K562 (cell line): ENCODE data around the gene FBXL13. TPM values are rescaled to one million over a fixed set of nuclear protein-coding genes. Genes with fewer than 3 reads are reported as not detected.

Experiments used
- ATAC-seq: fragments of 200-7000 bp; cut with Tn5 transposase; 3 replicates; pipeline ENCODE4 v1.9.1; 2020; ENCODE audit warnings: moderate library complexity
- BruUV-seq: library from RNA; stranded (reverse); fragments of 400-500 nt; replicated peaks from 2 replicates; lab custom pipeline; 2021; lab: Mats Ljungman, UMichigan
- CTCF ChIA-PET: fragments of 300-600 bp; formaldehyde crosslinking; extraction: SDS; loops from one replicate; lab custom pipeline; 2021; ENCODE audit warnings: low intra/inter-chr PET ratio; lab: Yijun Ruan, JAX
- POLR2A ChIA-PET: fragments of 300-600, 350-650 bp; sonication (Branson Sonifier 250); formaldehyde crosslinking; extraction: SDS; loops from one replicate; lab custom pipeline; 2021; ENCODE audit warnings: antibody characterized with exemption, inconsistent platforms; lab: Yijun Ruan, JAX
- DNase-seq, 4 experiments: peaks; one replicate each; pipeline versions ENCODE4 v3.0.0 to v3.0.0-alpha.2; 2011 to 2018; ENCODE audit warnings: low spot score in 3 of 4, mixed read lengths in 3 of 4; ENCODE audit errors: extremely low read depth in 1 of 4
- FAIRE-seq: peaks from 2 replicates; lab custom pipeline; 2011; peaks lifted over from hg19 to GRCh38; lab: Jason Lieb, UNC
- H2AFZ ChIP-seq: 2 replicates; pipeline ENCODE4 v1.6.0; 2011; ENCODE audit warnings: low read depth, low read length, control low read depth, inconsistent platforms
- H3K27ac ChIP-seq: fragments of 200-600 bp; 3 replicates; pipeline ENCODE4 v1.8.0; 2011; ENCODE audit warnings: low read depth, mild to moderate bottlenecking, control low read depth, inconsistent platforms, low read length, moderate library complexity, mixed read lengths; ENCODE audit errors: extremely low read depth
- H3K27me3 ChIP-seq, 2 experiments: fragments of 300-600 bp in 1 of 2; 2 replicates in 1 of 2; 3 replicates in 1 of 2; pipeline versions ENCODE4 v1.6.0 to v1.8.0; 2011; ENCODE audit warnings: inconsistent platforms in 2 of 2, low read length in 2 of 2, mild to moderate bottlenecking in 1 of 2, mixed read lengths in 1 of 2, moderate library complexity in 1 of 2; ENCODE audit not compliant: control insufficient read depth in 2 of 2, insufficient read depth in 2 of 2
- H3K36me3 ChIP-seq: fragments of 300-600 bp; 3 replicates; pipeline ENCODE4 v1.8.0; 2011; ENCODE audit warnings: mild to moderate bottlenecking, low read length, inconsistent platforms; ENCODE audit not compliant: control insufficient read depth, insufficient read depth
- H3K4me1 ChIP-seq, 2 experiments: fragments of 200-600 bp in 1 of 2; replicated peaks in 1 of 2; 2 replicates in 1 of 2; 3 replicates in 1 of 2; pipeline versions ENCODE4 v1.5.1 to v1.8.0; 2011; ENCODE audit warnings: inconsistent platforms in 2 of 2, low read length in 2 of 2, mild to moderate bottlenecking in 1 of 2, mixed read lengths in 1 of 2, moderate library complexity in 1 of 2; ENCODE audit not compliant: control insufficient read depth in 2 of 2, insufficient read depth in 2 of 2
- H3K4me2 ChIP-seq: 2 replicates; pipeline ENCODE4 v1.6.1; 2011; ENCODE audit warnings: low read length, control low read depth, inconsistent platforms, mixed read lengths; ENCODE audit not compliant: insufficient read depth
- H3K4me3 ChIP-seq: fragments of 200-600 bp; sonication (generic), shearing (Covaris generic); 2 replicates; pipeline ENCODE4 v1.5.1; 2016; ENCODE audit warnings: control low read depth, inconsistent platforms
- H3K79me2 ChIP-seq: fragments of 200-600 bp; 3 replicates; pipeline ENCODE4 v1.8.0; 2011; ENCODE audit warnings: low read length, inconsistent platforms; ENCODE audit not compliant: control insufficient read depth, insufficient read depth
- H3K9ac ChIP-seq, 2 experiments: 2 replicates each; pipeline versions ENCODE4 v1.6.0 to v1.6.1; 2011; ENCODE audit warnings: low read depth in 2 of 2, low read length in 2 of 2, control low read depth in 1 of 2, inconsistent platforms in 1 of 2, mild to moderate bottlenecking in 1 of 2, mixed read lengths in 1 of 2; ENCODE audit not compliant: insufficient read depth in 1 of 2
- H3K9me1 ChIP-seq: one replicate; pipeline ENCODE4 v1.6.0; 2011; ENCODE audit warnings: inconsistent platforms, mild to moderate bottlenecking, low read length, moderate library complexity; ENCODE audit not compliant: control insufficient read depth, insufficient read depth
- H3K9me3 ChIP-seq: replicated peaks from 2 replicates; pipeline ENCODE4 v1.5.1; 2011; ENCODE audit warnings: low read depth, low read length, inconsistent platforms; ENCODE audit not compliant: control insufficient read depth, insufficient read depth
- H4K20me1 ChIP-seq: replicated peaks from 2 replicates; pipeline ENCODE4 v1.6.1; 2011; ENCODE audit warnings: low read length, inconsistent platforms, mixed read lengths; ENCODE audit not compliant: control insufficient read depth, insufficient read depth
- POLR2G ChIP-seq: fragments of 200-400 bp; formaldehyde crosslinking; IDR thresholded peaks from 2 replicates; pipeline ENCODE4 v1.6.1; 2017; ENCODE audit warnings: low read depth, mild to moderate bottlenecking, antibody characterized with exemption, low read length, moderate library complexity
- WGBS: fragments of 100-300 bp; shearing (Covaris generic); methylation state at CpG from one replicate; pipeline ENCODE4 v1.1.6; 2016; ENCODE audit warnings: low coverage, mixed read lengths; ENCODE audit not compliant: insufficient coverage; ENCODE audit errors: missing lambda C conversion rate; 5-methylcytosine and 5-hydroxymethylcytosine counted together
- in situ Hi-C: fragments of 300-500 bp; cut with MboI; formaldehyde crosslinking; loops from 4 replicates; pipeline ENCODE4 v1.15.0; 2018; ENCODE audit warnings: inconsistent platforms, mixed read lengths
- intact Hi-C: fragments of 100-400 bp; cut with micrococcal nuclease; formaldehyde crosslinking; loops from 2 replicates; pipeline ENCODE4 v1.14.2; 2022
- polyA plus RNA-seq, 8 experiments: library from polyadenylated mRNA; depleted of rRNA in 4 of 8; stranded (reverse) in 5 of 8; unstranded in 3 of 8; fragments of >200 nt; fragmentation: Nextera tagmentation in 2 of 8; fragmentation: Illumina TruSeq in 1 of 8; extraction: Ambion mirVana in 2 of 8; extraction: Trizol in 1 of 8; gene quantifications; 2 replicates each; pipeline versions ENCODE4 v1.2.1 to v1.2.3, GENCODE V29; 2011 to 2014; ENCODE audit warnings: inconsistent platforms in 1 of 8, missing spikeins in 1 of 8
- total RNA-seq, 7 experiments: library from RNA; depleted of rRNA in 6 of 7; stranded (reverse); fragments of >200 nt in 6 of 7; fragmentation: Illumina TruSeq in 2 of 7; extraction: Trizol in 2 of 7; gene quantifications; 2 replicates each; pipeline versions ENCODE4 v1.2.1 to v1.2.3, GENCODE V29; 2011 to 2021; ENCODE audit warnings: low replicate concordance in 1 of 7
- TF ChIP-seq, protein P1 (sequence below): sonication (generic); formaldehyde crosslinking; IDR thresholded peaks from 2 replicates; pipeline ENCODE4 v1.8.0; 2022; ENCODE audit warnings: mild to moderate bottlenecking, missing genetic modification reagents

FBXL13 gene
- total and polyA plus RNA-seq, 9 of the 15 experiments (the other 6 are each of a cell fraction or from before 2014, with no cell fraction given): 16.3 to 55.0 (median 25.4) TPM

GRCh38 chr7:103106005-103106702, 31.6 kb upstream of the FBXL13 start:
- H3K9me1 ChIP-seq: no peaks in the 10 kb centered on the region
- H3K4me1 ChIP-seq: no peaks in the 10 kb centered on the region; a peak in 1 of 5 replicates
- peak in 1 of 4 experiments; percentile 19 for DNase-seq
- ChIA-PET POLR2A (interaction anchor here (0.6 to 2.0 kb wide), 2 partner anchors 10 to 280 kb away, joined by 4 to 11 read pairs; no protein-coding TSS in a partner anchor), CTCF (no interaction called here)
- no peaks in the 10 kb centered on the region for H3K9me3 ChIP-seq
- no peak overlapping the region for H3K27ac ChIP-seq
- BruUV-seq: no TSS peak
- no peaks in the 10 kb centered on the region for H4K20me1 ChIP-seq
- no peak overlapping the region for H3K4me2 ChIP-seq
- WGBS: 76% methylated on average over 9 of the region's 12 CpGs
- FAIRE-seq: no peak
- H3K4me3 ChIP-seq: no peak overlapping the region
- in situ Hi-C loops (no loop called here), intact Hi-C loops (no loop called here)
- H3K79me2 ChIP-seq: no peaks in the 10 kb centered on the region
- no peak overlapping the region for H3K9ac ChIP-seq
- H3K27me3 ChIP-seq: no peaks in the 10 kb centered on the region
- H3K36me3 ChIP-seq: peaks cover 27% of the 10 kb centered on the region; the same call in 2 of the 3 replicates
- no peak; the same call in 2 of the 3 replicates for ATAC-seq
- TF ChIP-seq, protein P1, sequence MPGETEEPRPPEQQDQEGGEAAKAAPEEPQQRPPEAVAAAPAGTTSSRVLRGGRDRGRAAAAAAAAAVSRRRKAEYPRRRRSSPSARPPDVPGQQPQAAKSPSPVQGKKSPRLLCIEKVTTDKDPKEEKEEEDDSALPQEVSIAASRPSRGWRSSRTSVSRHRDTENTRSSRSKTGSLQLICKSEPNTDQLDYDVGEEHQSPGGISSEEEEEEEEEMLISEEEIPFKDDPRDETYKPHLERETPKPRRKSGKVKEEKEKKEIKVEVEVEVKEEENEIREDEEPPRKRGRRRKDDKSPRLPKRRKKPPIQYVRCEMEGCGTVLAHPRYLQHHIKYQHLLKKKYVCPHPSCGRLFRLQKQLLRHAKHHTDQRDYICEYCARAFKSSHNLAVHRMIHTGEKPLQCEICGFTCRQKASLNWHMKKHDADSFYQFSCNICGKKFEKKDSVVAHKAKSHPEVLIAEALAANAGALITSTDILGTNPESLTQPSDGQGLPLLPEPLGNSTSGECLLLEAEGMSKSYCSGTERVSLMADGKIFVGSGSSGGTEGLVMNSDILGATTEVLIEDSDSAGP (CRISPR knock-in tag): no peak
- TF ChIP-seq POLR2G: 0 out of 2 replicates have a peak, but pooled peaks have one; percentile 20
- no peak overlapping the region for H2AFZ ChIP-seq
